T-helper 2 cell treated with Interferon-gamma antibody and Interleukin-4, amounts not matched to agents 100 ng/mL and 5 ng/mL, for 36 hours (primary cell): Measurements from ENCODE around the gene PTPN4. TPM values are rescaled to one million over a fixed set of nuclear protein-coding genes. Genes with fewer than 3 reads are reported as not detected.

Source experiments
- intact Hi-C: fragments of 100-400 bp; cut with micrococcal nuclease; formaldehyde crosslinking; loops from one replicate; pipeline ENCODE4 v1.15.1; 2023
- total RNA-seq: library from RNA; stranded (reverse); gene quantifications from 2 replicates; pipeline ENCODE4 v1.2.3, GENCODE V29; 2022

PTPN4 gene
- total RNA-seq, 1 donor from 2014 or later: 69.2 TPM

- intact Hi-C loops: no loop called here
Measured at GRCh38 chr2:119732601-119733164, 27.0 kb upstream of the PTPN4 start.

- intact Hi-C loops: no loop called here
Measured at GRCh38 chr2:119734047-119734446, 25.7 kb upstream of the PTPN4 start.

DNA sequence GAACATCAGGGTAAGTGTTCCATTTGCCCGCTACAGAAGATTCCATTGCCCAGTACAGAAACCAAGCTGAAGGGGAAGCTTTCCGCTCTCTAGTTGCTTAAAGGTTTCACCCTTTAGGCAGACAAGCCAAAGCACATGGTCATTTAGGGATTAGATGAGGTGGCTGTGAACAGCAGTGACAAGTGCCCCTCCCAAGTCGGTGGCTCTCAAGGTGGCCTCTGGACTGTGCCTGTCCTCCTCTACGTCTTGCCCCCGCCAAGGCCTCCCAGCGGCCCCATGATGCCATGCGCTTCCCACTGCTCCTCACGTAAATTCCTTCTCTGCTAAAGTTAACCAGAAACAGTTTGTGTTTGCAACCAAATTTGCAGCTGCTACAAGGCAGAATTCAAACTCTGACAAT is 24.2 kb upstream of the PTPN4 start:
- intact Hi-C loops: no loop called here

- intact Hi-C loops: no loop called here
Measured at GRCh38 chr2:119736021-119736420, 23.7 kb upstream of the PTPN4 start.

GRCh38 chr2:119739580-119740255 is 20.0 kb upstream of the PTPN4 start:
- intact Hi-C loops: no loop called here

DNA sequence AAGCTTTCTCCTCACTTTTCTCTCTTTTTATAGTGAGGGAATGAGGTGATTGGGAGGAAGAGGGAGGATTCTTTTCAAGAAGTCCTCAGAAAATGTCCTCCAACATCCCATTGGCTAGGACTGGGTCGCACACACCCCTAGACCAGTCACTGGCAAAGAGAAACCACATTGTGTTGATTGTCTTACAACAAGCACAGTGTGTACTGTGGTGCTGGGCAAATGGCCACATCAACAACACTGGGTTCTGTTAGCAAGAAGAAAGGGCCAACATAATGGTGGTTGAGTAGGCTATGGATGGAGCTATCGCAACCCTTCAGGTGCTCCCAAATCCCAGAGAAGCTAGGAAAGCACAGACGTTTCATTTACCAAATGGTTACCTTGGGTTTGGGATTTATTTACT is 18.7 kb upstream of the PTPN4 start:
- intact Hi-C loops: no loop called here

GRCh38 chr2:119741868-119742267 is 17.9 kb upstream of the PTPN4 start:
- intact Hi-C loops: no loop called here

DNA sequence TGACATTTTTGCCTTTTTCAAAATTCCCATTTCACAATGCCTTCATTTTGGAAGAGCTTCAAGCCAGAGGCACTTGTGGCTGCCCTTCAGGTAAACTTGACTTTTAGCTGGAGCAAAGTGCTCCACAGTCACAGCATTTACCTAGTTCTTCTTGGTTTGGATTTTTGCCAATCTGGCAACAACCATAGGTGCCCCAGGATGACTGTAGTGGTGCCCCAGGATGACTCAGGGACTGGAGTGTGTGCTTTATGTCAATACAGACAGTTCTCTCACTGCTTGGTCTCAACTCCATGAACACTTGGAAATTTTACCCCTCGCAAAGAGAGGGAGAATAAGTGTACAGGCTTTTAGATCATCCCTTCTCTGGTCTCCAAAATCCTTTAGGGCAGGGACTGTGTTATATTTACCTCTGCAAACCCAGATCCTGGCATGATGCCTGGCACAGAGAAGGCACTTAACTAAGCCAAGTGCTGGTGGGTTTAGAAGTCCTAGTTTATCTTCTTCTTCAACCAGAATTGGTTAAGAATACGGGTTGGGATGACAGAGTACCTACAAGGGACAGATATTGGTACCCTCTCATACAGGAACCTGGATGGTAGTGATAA is 15.3 kb upstream of the PTPN4 start:
- intact Hi-C loops: no loop called here

DNA sequence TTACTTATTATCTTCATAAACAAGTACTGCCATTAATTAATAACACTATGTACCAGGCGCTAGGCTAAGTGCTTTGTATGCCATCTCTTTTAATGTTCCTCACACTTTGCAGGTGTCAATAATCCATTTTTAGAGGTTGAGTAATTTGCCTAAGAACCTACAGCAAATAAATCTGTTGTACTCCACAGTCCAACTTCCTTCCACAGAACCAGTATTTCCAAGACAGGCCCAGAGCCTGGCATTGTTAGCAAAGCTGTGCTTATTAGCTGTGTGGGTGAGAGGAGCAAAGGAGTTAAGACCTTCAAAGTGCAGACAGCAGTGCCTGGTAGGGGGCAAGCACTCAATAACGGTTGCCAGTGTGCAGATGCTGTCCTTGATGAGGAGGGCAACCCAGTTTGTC is 14.2 kb upstream of the PTPN4 start:
- intact Hi-C loops: no loop called here

DNA sequence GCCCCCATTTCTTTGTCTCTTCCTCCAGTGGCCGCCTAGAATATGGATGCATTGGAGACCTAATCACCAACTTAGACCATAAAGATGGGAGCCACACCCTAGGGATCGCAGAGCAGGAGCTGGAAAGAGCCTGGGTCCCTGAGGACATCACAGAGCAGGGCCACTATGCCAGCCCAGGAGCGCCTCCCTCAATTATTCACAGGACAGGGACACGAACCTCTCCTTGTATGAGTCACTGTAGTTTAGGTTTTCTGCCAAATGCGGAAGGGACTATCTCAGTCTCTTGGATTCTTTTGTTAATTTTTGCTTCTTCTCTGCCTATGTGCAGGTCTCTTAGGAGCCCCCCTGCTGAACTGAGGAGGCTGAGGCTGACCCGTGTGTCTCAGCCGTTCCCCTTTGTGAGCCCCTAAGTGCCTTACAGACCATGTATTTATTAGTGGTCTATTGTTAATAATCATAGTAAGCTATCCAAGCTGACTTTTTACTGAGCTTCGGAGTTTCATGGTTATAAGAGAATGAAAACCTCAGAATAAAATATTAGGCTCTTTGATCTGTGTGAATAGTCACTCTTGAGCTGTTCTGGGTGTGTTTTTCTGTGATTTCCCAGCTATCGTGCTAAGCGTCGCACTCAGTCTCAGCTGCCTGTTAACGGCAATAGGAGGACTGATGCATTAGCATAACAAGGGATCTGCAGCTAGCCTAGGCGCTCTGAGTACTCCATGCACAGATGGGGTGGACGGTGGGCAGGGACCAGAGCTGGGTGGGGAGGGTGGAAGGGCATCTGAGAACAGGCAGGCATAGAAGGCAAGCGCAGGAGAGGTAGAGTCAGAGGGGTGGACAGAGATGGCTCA is 12.7 kb upstream of the PTPN4 start:
- intact Hi-C loops: no loop called here

DNA sequence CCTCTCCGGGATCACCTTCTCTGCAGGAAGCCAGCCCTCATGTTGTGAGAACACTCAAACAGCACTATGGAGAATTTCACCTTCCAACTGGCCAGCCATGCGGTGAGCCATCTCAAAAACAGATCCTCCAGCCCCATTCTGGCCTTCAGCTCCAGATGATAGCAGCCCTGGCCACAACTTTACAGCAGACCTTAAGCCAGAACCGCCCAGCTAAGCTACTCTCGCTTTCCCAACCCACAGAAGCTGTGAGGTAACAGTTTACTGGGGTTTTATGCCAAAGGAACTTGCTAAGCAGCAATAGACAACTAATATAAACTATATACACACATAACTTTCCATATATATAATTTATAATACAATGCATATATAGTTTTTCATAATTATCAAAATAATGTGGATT is 11.6 kb upstream of the PTPN4 start:
- intact Hi-C loops: no loop called here

DNA sequence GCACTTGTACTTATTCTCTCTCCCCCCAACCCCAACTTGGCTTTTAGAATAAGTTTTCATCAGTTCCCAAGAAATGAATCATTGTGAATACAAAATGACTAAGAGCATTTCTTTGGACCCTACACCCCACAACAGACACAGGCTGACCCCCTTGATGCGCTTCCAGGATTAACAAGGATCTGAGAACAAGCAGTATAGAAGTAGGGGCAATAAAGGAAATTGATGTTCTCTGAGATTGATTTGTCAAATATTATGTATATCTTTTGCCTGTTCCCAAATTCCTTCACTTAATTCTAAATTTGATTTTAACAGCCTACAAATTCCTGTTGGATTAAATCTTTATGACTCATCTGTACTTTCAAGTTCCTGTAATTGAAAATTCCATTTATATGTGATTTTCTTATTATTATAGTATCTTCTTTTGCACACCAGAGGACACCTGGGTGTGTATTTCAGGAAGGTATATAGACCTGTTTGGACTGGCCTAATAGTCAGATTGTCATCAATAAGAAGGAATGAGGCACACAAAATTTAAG is 10.2 kb upstream of the PTPN4 start:
- intact Hi-C loops: no loop called here

- intact Hi-C loops: no loop called here
Measured at GRCh38 chr2:119751706-119752105, 8.0 kb upstream of the PTPN4 start.

GRCh38 chr2:119753041-119753929 is 6.4 kb upstream of the PTPN4 start:
- intact Hi-C loops: loop anchor here (1.0 kb wide), 2 partner anchors 70 to 424 kb away; no protein-coding TSS in a partner anchor

- intact Hi-C loops: loop anchor here (1.0 kb wide), 2 partner anchors 69 to 423 kb away; no protein-coding TSS in a partner anchor
Measured at GRCh38 chr2:119753930-119754321, 5.8 kb upstream of the PTPN4 start.

GRCh38 chr2:119755906-119756305 is 3.8 kb upstream of the PTPN4 start:
- intact Hi-C loops: loop anchor here (5.0 kb wide), 2 partner anchors 54 to 556 kb away; no protein-coding TSS in a partner anchor

DNA sequence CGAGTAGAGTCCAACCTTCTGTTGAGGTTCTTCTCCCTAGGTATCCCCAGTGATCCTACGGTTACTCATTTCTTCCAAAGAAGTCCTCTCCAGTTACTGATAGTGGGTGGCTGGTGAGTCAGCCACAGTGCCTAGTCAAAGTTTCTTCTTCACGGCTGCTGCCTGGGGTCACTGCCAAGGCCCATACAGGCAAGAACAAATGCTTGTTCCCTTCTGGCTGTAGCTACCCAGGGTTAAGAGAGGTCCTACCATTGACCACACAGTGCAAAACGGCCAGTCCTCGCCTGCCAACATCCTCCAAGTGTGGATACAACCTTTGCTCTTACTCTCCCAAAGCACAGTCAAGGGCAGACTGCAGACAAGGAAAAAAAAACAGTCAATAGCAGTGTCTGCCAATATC is 2.9 kb upstream of the PTPN4 start:
- intact Hi-C loops: loop anchor here (5.0 kb wide), 2 partner anchors 55 to 555 kb away; no protein-coding TSS in a partner anchor

DNA sequence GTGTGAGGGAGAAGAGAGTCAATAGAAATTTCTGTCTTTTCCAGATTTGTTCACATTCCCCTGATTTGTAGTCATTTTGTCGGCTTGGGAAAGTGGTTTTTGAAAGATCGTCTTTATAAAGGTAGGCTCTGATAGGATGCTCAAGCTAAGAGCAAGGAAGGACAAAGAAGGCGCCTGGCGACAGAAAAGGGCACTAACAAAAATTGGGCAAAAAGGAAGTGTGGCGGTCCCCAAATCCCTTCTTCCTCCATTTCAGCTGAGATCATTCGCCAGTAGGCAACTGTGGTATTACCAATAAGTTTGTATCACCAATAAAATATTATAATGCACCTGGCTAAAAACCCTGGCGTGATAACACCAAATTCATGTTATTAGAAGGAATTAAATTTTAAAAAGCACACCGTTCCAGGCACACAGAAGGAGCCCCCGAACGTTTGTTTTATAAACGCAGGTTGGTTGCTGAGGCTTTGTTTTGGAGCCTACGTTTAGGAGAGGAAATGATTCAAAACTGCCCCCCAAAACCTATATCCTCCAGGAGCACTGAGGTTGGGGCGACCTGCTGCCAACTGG is 756 bp upstream of the PTPN4 start:
- intact Hi-C loops: loop anchor here (1.0 to 5.0 kb wide), 13 partner anchors 14 to 553 kb away; partner anchors contain the start of genes EPB41L5, RALB, TMEM177 and TMEM185B

DNA sequence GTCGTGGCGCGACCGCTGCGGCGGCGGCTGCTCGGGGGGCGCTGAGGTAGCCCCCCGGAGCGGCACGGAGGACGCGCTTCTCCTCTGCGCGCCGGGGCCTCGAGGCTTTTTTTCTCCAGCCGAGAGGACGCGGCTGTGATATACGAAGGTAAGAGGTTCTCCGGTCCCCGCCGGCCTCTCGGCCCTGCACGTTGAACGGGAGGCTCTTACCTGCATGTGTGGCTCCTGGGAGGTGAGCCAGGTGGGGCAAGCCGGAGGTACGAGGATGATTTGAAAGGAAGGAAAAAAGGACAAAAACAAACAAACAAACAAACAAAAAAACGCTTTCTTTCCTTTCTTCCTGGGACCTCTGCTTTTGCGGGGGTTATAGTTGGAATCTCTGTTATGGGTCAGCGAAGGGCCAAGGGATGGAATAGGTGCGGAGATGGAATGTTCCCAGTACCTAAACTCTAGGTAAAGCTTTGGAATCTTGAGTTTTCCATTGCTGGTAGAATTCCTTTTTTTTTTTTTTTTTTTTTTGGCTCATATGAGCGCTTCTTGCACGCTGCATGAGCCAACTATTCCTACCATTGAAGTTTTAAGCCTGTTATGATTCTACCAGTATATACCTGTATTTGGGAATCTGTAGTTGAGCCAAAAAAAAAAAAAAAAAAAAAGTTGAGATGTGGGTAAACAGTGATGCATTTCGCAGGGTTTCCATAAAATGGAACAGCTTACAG is 674 bp downstream of the PTPN4 start:
- intact Hi-C loops: loop anchor here (5.0 kb wide), 1 partner anchor 347 kb away; no protein-coding TSS in a partner anchor
